Panc1 (cell line): ENCODE measurements around the gene GRIK5. TPM values are rescaled to one million over a fixed set of nuclear protein-coding genes. Genes with fewer than 3 reads are reported as not detected.

ENCODE experiments used
- ATAC-seq: fragments of 200-7000 bp; cut with Tn5 transposase; 2 replicates; pipeline ENCODE4 v1.9.1; 2020; ENCODE audit warnings: mild to moderate bottlenecking, moderate library complexity
- BruUV-seq: library from RNA; stranded (reverse); fragments of 400-500 nt; replicated peaks from 2 replicates; lab custom pipeline; 2021; lab: Mats Ljungman, UMichigan
- CTCF ChIA-PET: fragments of 300-600 bp; sonication (Branson Sonifier 250); formaldehyde crosslinking; loops from one replicate; lab custom pipeline; 2022; ENCODE audit warnings: antibody characterized with exemption; lab: Charles Lee
- POLR2A ChIA-PET: fragments of 300-600 bp; sonication (Branson Sonifier 250); formaldehyde crosslinking; loops from one replicate; lab custom pipeline; 2022; ENCODE audit warnings: antibody characterized with exemption; lab: Charles Lee
- DNase-seq: peaks from one replicate; pipeline ENCODE4 v3.0.0-alpha.2; 2010; ENCODE audit warnings: low read depth, low spot score
- H3K27ac ChIP-seq: 2 replicates; pipeline ENCODE4 v1.5.1; 2011; ENCODE audit warnings: mild to moderate bottlenecking, low read length, inconsistent platforms
- H3K27me3 ChIP-seq: fragments of 200-500 bp; sonication (Bioruptor generic); 2 replicates; pipeline ENCODE4 v1.6.0; 2014; ENCODE audit warnings: low read length, inconsistent platforms; ENCODE audit not compliant: control insufficient read depth, insufficient read depth
- H3K36me3 ChIP-seq: fragments of 200-500 bp; sonication (Bioruptor generic); 2 replicates; pipeline ENCODE4 v1.5.1; 2014; ENCODE audit warnings: inconsistent platforms, mild to moderate bottlenecking, low read length, moderate library complexity; ENCODE audit not compliant: control insufficient read depth, insufficient read depth
- H3K4me1 ChIP-seq: 2 replicates; pipeline ENCODE4 v1.5.1; 2011; ENCODE audit warnings: inconsistent platforms, mild to moderate bottlenecking, low read length, moderate library complexity; ENCODE audit not compliant: control insufficient read depth, insufficient read depth
- H3K4me3 ChIP-seq, 2 experiments: 2 replicates each; pipeline ENCODE4 v1.5.1; 2011 to 2012; ENCODE audit warnings: low read depth in 2 of 2, low read length in 2 of 2, mild to moderate bottlenecking in 2 of 2, inconsistent platforms in 1 of 2, moderate library complexity in 1 of 2
- H3K9me3 ChIP-seq: fragments of 200-500 bp; sonication (Bioruptor generic); 2 replicates; pipeline ENCODE4 v1.5.1; 2014; ENCODE audit warnings: low read depth, mild to moderate bottlenecking, inconsistent platforms, low read length, moderate library complexity; ENCODE audit not compliant: control insufficient read depth, insufficient read depth
- POLR2AphosphoS5 ChIP-seq: IDR thresholded peaks from 2 replicates; pipeline ENCODE4 v1.6.1; 2012; ENCODE audit warnings: mild to moderate bottlenecking, low read depth, low read length, moderate library complexity
- REST ChIP-seq, 2 experiments: IDR thresholded peaks; 2 replicates each; pipeline ENCODE4 v1.6.1; 2011 to 2012; ENCODE audit warnings: low read depth in 2 of 2, control low read depth in 1 of 2, low read length in 1 of 2, mild to moderate bottlenecking in 1 of 2, moderate library complexity in 1 of 2; ENCODE audit not compliant: insufficient read depth in 1 of 2
- SIN3A ChIP-seq: IDR thresholded peaks from 2 replicates; pipeline ENCODE4 v1.6.1; 2012; ENCODE audit warnings: low read depth, mild to moderate bottlenecking, low read length, moderate library complexity, borderline replicate concordance; ENCODE audit not compliant: insufficient read depth
- TCF7L2 ChIP-seq: IDR thresholded peaks from 2 replicates; pipeline ENCODE4 v1.6.1; 2011; ENCODE audit warnings: mild to moderate bottlenecking, low read depth, low read length, inconsistent platforms
- in situ Hi-C: cut with HindIII; loops from 2 replicates; pipeline ENCODE4 v1.10.0; 2016; ENCODE audit warnings: low sequenced_read_pairs, low pct_unique_long_range_greater_than_20kb
- intact Hi-C: fragments of 100-400 bp; cut with micrococcal nuclease; formaldehyde crosslinking; loops from one replicate; pipeline ENCODE4 v1.10.0; 2022; ENCODE audit not compliant: unreplicated experiment
- total RNA-seq: library from RNA; stranded (reverse); gene quantifications from one replicate; pipeline ENCODE4 v1.2.1, GENCODE V29; 2021; ENCODE audit not compliant: unreplicated experiment
- TF ChIP-seq, protein P1 (sequence below): fragments of 450-650 bp; IDR thresholded peaks from 2 replicates; pipeline ENCODE4 v1.5.1; 2017; ENCODE audit warnings: mild to moderate bottlenecking

The GRIK5 gene
- total RNA-seq, 1 experiment from 2014 or later = 0.62 TPM

DNA sequence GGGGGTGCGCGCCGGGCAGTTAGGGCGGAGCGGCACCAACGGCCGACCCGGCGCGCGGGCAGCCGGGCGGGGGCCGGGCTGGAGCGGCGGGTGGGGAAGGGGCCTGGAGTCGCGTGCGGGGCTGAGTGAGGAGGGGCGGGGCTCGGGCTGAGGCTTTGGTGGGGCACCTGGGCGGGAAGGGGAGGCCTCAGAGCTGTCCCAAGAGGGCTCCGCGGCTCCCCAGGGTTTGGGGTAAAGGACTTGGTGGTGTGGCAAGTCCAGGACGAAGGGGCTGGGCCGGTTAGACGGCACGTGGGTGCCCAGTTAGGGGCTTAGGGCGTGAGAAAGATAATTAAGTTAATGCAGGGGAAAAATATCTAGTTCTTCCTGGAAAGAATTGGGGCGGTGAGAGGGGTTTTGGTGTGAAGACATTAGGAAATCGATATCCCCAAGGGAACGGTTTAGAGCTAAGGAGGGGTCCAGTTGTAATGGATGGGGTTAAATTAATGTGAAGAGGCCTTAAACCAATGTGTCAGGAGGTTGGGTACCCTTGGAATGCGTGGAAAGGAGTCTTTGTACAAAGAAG, 6.5 kb upstream of the GRIK5 start:
- H3K4me3 ChIP-seq = peak overlapping the region; percentile 77 to 92
- no peak for TF ChIP-seq REST (IDR thresholded peaks at IDR 0.05; ENCODE audit: insufficient read depth in 1 of 2, low read depth in 2 of 2, low read length in 1 of 2)
- ChIA-PET CTCF (interaction anchor here (0.5 to 0.9 kb wide), 2 partner anchors 37 to 76 kb away, joined by 3 to 9 read pairs; no protein-coding TSS in a partner anchor), POLR2A (interaction anchor here (0.5 to 1.1 kb wide), 2 partner anchors 23 to 79 kb away, joined by 3 to 6 read pairs; no protein-coding TSS in a partner anchor)
- ATAC-seq = no peak; the same call in 1 of the 2 replicates
- DNase-seq = no peak
- H3K9me3 ChIP-seq = no peaks in the 10 kb centered on the region
- BruUV-seq = no TSS peak
- intact Hi-C loops (no loop called here), in situ Hi-C loops (no loop called here)
- H3K4me1 ChIP-seq = no peaks in the 10 kb centered on the region; the same call in 1 of the 2 replicates
- peak overlapping the region; percentile 91 for H3K27ac ChIP-seq
- peaks cover 2% of the 10 kb centered on the region; the same call in 1 of the 2 replicates for H3K36me3 ChIP-seq
- no peaks in the 10 kb centered on the region for H3K27me3 ChIP-seq

GRCh38 chr19:42075616-42076379, 5.8 kb upstream of the GRIK5 start, which contains the start of gene ZNF574:
ZNF574 (plus strand) TSS chr19:42076166; CDS start chr19:42078607, 2,441 bp downstream.
- TF ChIP-seq SIN3A (no peak), POLR2AphosphoS5 (peak; percentile 66; the same call in 1 of the 2 replicates)
- H3K4me1 ChIP-seq = no peaks in the 10 kb centered on the region; the same call in 1 of the 2 replicates
- ATAC-seq = peak; percentile 98
- H3K4me3 ChIP-seq = peak within 1 kb of the TSS; percentile 84 to 92
- peak within 1 kb of the TSS; percentile 99 for H3K27ac ChIP-seq
- peak; percentile 88 for DNase-seq
- no peaks in the 10 kb centered on the region for H3K9me3 ChIP-seq
- no TSS peak for BruUV-seq
- peaks cover 2% of the 10 kb centered on the region; the same call in 1 of the 2 replicates for H3K36me3 ChIP-seq
- intact Hi-C loops (no loop called here), in situ Hi-C loops (no loop called here)
- ChIA-PET POLR2A (interaction anchor here (0.5 to 1.1 kb wide), 2 partner anchors 24 to 80 kb away, joined by 3 to 6 read pairs; no protein-coding TSS in a partner anchor), CTCF (interaction anchor here (0.5 to 0.9 kb wide), 2 partner anchors 38 to 77 kb away, joined by 3 to 9 read pairs; no protein-coding TSS in a partner anchor)
- no peaks in the 10 kb centered on the region for H3K27me3 ChIP-seq

DNA sequence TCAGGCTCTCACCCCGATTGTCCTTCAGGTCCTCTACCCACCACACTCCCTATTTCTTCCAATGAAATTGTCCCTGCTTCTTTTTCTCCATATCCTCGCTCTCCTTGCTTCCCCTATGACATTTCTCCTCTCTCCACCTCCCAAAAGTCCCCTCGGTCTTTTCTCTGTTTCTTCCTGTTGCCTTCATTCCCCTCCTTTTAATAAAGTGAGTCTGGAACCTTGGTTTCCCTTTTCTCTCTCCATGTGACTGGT, 5.3 kb upstream of the GRIK5 start:
- intact Hi-C loops = no loop called here

More for the DNA sequence above, 5.3 kb upstream of the GRIK5 start:
- no peaks in the 10 kb centered on the region for H3K27me3 ChIP-seq
- in situ Hi-C loops = no loop called here
- TF ChIP-seq TCF7L2 (no peak), REST (IDR thresholded peaks at IDR 0.05; ENCODE audit: insufficient read depth in 1 of 2, low read depth in 2 of 2, low read length in 1 of 2) (no peak), SIN3A (no peak), POLR2AphosphoS5 (no peak)
- TF ChIP-seq, protein P1, sequence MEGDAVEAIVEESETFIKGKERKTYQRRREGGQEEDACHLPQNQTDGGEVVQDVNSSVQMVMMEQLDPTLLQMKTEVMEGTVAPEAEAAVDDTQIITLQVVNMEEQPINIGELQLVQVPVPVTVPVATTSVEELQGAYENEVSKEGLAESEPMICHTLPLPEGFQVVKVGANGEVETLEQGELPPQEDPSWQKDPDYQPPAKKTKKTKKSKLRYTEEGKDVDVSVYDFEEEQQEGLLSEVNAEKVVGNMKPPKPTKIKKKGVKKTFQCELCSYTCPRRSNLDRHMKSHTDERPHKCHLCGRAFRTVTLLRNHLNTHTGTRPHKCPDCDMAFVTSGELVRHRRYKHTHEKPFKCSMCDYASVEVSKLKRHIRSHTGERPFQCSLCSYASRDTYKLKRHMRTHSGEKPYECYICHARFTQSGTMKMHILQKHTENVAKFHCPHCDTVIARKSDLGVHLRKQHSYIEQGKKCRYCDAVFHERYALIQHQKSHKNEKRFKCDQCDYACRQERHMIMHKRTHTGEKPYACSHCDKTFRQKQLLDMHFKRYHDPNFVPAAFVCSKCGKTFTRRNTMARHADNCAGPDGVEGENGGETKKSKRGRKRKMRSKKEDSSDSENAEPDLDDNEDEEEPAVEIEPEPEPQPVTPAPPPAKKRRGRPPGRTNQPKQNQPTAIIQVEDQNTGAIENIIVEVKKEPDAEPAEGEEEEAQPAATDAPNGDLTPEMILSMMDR = no peak
- BruUV-seq = TSS peak; percentile 99
- peak overlapping the region; percentile 84 to 92 for H3K4me3 ChIP-seq
- H3K36me3 ChIP-seq = peaks cover 2% of the 10 kb centered on the region; the same call in 1 of the 2 replicates
- POLR2A ChIA-PET = no interaction called here
- CTCF ChIA-PET = no interaction called here
- peak overlapping the region; percentile 99 for H3K27ac ChIP-seq
- no peak for ATAC-seq
- DNase-seq = no peak
- no peaks in the 10 kb centered on the region; the same call in 1 of the 2 replicates for H3K4me1 ChIP-seq
- no peaks in the 10 kb centered on the region for H3K9me3 ChIP-seq
